BLaER1 treated with 17β-estradiol and CSF1 and Interleukin-3, amounts not matched to agents 10 nM and 100 nM (cell line): ENCODE data around the gene CRYL1.
"Not testable (repeated sequence)": the region's sequence is repeated elsewhere in the genome, so short reads cannot be mapped to it uniquely, and the experiment has no call there.

Experiments used
- H3K27ac ChIP-seq, 11 experiments: shearing (Covaris generic); formaldehyde crosslinking; 2 replicates each; pipeline ENCODE4 v1.8.1; 2022
- H3K27me3 ChIP-seq, 11 experiments: shearing (Covaris generic); formaldehyde crosslinking; 2 replicates each; pipeline ENCODE4 v1.8.1; 2022
- H3K36me3 ChIP-seq, 11 experiments: shearing (Covaris generic); formaldehyde crosslinking; 2 replicates each; pipeline ENCODE4 v1.8.1; 2022
- H3K4me1 ChIP-seq, 10 experiments: shearing (Covaris generic); formaldehyde crosslinking; 2 replicates each; pipeline ENCODE4 v1.8.1; 2022
- H3K4me2 ChIP-seq, 11 experiments: shearing (Covaris generic); formaldehyde crosslinking; 2 replicates each; pipeline ENCODE4 v1.8.1; 2022
- H3K4me3 ChIP-seq, 10 experiments: shearing (Covaris generic); formaldehyde crosslinking; 2 replicates each; pipeline ENCODE4 v1.8.1; 2022
- H3K9ac ChIP-seq, 11 experiments: shearing (Covaris generic); formaldehyde crosslinking; 2 replicates each; pipeline ENCODE4 v1.8.1; 2022
- H3K9me3 ChIP-seq, 11 experiments: shearing (Covaris generic); formaldehyde crosslinking; replicated peaks in 1 of 11; 2 replicates each; pipeline ENCODE4 v1.8.1; 2022
- H4K20me1 ChIP-seq, 11 experiments: shearing (Covaris generic); formaldehyde crosslinking; 2 replicates each; pipeline ENCODE4 v1.8.1; 2022
- Cebpa-rat ChIP-seq, 11 experiments: shearing (Covaris generic); IDR thresholded peaks; 2 replicates each; pipeline ENCODE4 v1.8.1; 2022

Gene CRYL1

DNA sequence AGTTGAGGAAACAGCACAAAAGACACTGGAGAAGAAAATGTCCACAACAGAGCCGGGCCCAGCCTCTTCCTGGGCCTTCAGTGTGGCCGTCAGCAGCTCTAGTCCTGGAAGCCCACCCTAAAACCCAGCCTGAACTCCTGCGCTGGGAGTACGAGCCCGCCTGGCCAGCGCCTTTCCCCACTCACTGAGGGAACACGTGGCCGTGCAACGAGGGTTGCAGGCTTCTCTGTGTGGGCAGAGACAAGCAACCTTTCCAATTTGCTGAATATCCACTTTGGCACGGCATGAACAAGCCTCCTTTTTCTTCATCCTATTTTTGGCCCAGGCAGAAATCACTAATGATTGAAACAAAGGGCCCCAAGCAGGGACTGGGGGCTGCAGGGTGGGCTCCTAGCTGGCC is 89.2 kb downstream of the CRYL1 start:
- Histone ChIP-seq H4K20me1 (no peaks in the 10 kb centered on the region), H3K4me1 (peaks cover 7 to 15% (median 13%) of the 10 kb centered on the region in 10 experiments), H3K27me3 (no peaks in the 10 kb centered on the region), H3K27ac (no peak overlapping the region), H3K9ac (no peak overlapping the region), H3K36me3 (peaks cover 0 to 35% (median 0%) of the 10 kb centered on the region in 11 experiments; a peak in 3 of 22 replicates), H3K4me3 (no peak overlapping the region), H3K9me3 (peaks cover 0 to 20% (median 12%) of the 10 kb centered on the region in 11 experiments; a peak in 14 of 22 replicates), H3K4me2 (no peak overlapping the region)
- no peak for TF ChIP-seq Cebpa-rat (IDR thresholded peaks at IDR 0.05)

DNA sequence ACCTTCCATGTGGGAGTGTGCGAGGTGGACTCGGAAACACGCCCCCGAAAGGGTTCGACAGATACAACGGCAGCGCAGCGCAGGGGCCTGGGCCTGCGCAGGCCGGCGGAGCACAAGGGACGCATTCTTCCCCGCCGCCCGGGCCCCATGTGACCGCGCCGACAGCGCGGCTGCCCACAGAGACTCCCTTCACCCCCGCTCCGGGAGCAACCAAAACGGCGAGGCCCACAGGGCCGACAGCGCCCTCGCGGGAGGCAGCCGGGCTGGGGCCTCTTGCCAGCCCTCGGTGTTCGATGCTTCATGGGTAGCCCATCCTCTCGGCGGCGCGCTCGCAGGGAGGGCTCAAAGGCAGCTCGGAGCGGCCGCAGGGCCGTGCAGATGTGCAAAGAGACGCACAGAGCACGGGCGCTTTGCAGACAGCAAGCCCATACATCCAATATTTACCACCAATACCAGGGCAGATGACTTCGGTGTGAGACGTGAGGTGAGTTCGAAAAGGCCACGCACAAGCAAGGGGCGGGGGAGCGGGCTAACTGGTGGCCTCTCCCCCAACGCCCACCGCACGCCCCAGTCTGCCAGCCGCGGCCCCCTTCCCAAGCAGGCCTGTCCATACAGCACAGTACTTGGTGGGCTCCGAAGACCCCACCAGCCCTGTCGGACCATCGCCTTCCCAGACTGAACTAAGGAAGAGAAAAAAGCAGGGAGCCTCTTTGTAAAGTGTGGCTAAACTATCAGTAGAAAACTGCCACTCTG is 89.9 kb downstream of the CRYL1 start:
- TF ChIP-seq Cebpa-rat (IDR thresholded peaks at IDR 0.05), result no peak
- no peak overlapping the region for H3K9ac ChIP-seq
- H3K4me3 ChIP-seq, result no peak overlapping the region
- H3K36me3 ChIP-seq, result peaks cover 0 to 35% (median 0%) of the 10 kb centered on the region in 11 experiments; a peak in 3 of 22 replicates
- no peak overlapping the region for H3K27ac ChIP-seq
- peaks cover 14 to 22% (median 20%) of the 10 kb centered on the region in 10 experiments for H3K4me1 ChIP-seq
- no peak overlapping the region for H3K4me2 ChIP-seq
- peaks cover 0 to 20% (median 12%) of the 10 kb centered on the region in 11 experiments; a peak in 14 of 22 replicates for H3K9me3 ChIP-seq
- no peaks in the 10 kb centered on the region for H3K27me3 ChIP-seq
- no peaks in the 10 kb centered on the region; a peak in 1 of 22 replicates for H4K20me1 ChIP-seq

GRCh38 chr13:20434210-20434609 is 91.4 kb downstream of the CRYL1 start:
- peaks cover 0 to 38% (median 0%) of the 10 kb centered on the region in 11 experiments; a peak in 4 of 22 replicates for H3K36me3 ChIP-seq
- not testable (repeated sequence) for H4K20me1 ChIP-seq, H3K27ac ChIP-seq

GRCh38 chr13:20431687-20432384 is 93.8 kb downstream of the CRYL1 start:
- Histone ChIP-seq H3K27ac (peak overlapping the region in 7 of 11 experiments; percentile 16 to 73 (median 62); a peak in 10 of 22 replicates), H3K4me3 (no peak overlapping the region), H3K9ac (peak overlapping the region in 1 of 11 experiments; percentile 25; a peak in 1 of 22 replicates), H3K4me1 (peaks cover 36 to 52% (median 44%) of the 10 kb centered on the region in 10 experiments), H3K27me3 (no peaks in the 10 kb centered on the region), H4K20me1 (no peaks in the 10 kb centered on the region; a peak in 1 of 22 replicates), H3K36me3 (peaks cover 0 to 29% (median 0%) of the 10 kb centered on the region in 11 experiments; a peak in 4 of 22 replicates), H3K4me2 (peak overlapping the region; percentile 14 to 77 (median 72); a peak in 19 of 22 replicates), H3K9me3 (peaks cover 0 to 20% (median 12%) of the 10 kb centered on the region in 11 experiments; a peak in 14 of 22 replicates)
- TF ChIP-seq Cebpa-rat (IDR thresholded peaks at IDR 0.05), result no peak

More at GRCh38 chr13:20434210-20434609, 91.4 kb downstream of the CRYL1 start:
- not testable (repeated sequence) for H3K4me2 ChIP-seq, H3K4me3 ChIP-seq, H3K9ac ChIP-seq, H3K27me3 ChIP-seq
- Histone ChIP-seq H3K9me3 (peaks cover 0 to 20% (median 12%) of the 10 kb centered on the region in 11 experiments; a peak in 14 of 22 replicates), H3K4me1 (peaks cover 29 to 38% (median 35%) of the 10 kb centered on the region in 10 experiments)

DNA sequence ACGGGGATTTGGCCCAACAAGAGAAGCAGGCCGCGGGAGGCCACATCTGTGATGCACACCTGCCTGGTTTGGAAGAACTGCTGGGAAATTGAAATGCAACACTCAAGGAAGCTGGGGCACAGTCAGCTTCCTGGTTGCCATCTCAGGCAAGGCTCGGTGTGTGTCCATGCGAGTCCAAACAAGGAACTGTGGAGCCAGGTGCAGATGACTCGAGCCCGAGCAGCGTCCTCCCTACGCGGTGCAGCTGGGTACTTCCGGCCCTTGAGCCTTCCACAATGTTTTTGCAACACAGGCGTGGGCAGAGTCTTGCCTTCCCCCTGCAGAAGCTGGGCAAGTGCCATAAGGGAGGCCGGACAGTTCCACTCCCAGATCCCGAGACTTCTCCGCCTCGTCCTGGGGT is 94.6 kb downstream of the CRYL1 start:
- Histone ChIP-seq H3K27me3 (no peaks in the 10 kb centered on the region), H3K4me3 (no peak overlapping the region), H3K9me3 (peaks cover 0 to 20% (median 12%) of the 10 kb centered on the region in 11 experiments; a peak in 14 of 22 replicates), H3K27ac (peak overlapping the region in 6 of 11 experiments; percentile 50 to 73 (median 66); a peak in 12 of 22 replicates), H3K36me3 (peaks cover 0 to 24% (median 0%) of the 10 kb centered on the region in 11 experiments; a peak in 4 of 22 replicates), H3K4me1 (peaks cover 43 to 59% (median 51%) of the 10 kb centered on the region in 10 experiments), H3K4me2 (peak overlapping the region; percentile 63 to 77 (median 72)), H3K9ac (peak overlapping the region in 2 of 11 experiments; percentile 25 to 45; a peak in 1 of 22 replicates), H4K20me1 (no peaks in the 10 kb centered on the region; a peak in 3 of 22 replicates)
- TF ChIP-seq Cebpa-rat (IDR thresholded peaks at IDR 0.05), result peak in 1 of 11 experiments; percentile 9; a peak in 2 of 22 replicates

DNA sequence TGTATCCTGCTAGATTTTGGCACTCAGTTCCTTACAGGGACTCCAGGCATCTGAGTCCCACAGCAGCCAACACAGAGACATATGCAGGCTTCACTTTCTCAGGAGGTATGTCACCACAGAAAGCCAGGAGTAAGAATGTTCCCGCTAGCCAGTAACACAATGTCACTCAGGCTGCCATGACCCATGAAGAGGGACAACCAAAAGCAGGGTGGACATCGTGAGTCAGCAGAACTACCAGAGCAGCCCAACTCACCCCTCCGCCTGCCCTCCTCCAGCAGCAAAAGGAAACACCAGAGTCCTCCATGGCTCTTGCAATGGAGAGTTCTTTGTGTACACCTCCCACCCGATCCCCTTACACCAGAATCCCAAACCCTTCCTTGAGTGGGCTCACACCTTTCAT is 95.4 kb downstream of the CRYL1 start:
- Histone ChIP-seq H3K4me1 (peaks cover 51 to 67% (median 59%) of the 10 kb centered on the region in 10 experiments), H3K4me3 (no peak overlapping the region), H3K9ac (peak overlapping the region in 2 of 11 experiments; percentile 25 to 45; a peak in 4 of 22 replicates), H4K20me1 (no peaks in the 10 kb centered on the region; a peak in 3 of 22 replicates), H3K4me2 (peak overlapping the region; percentile 63 to 77 (median 72)), H3K36me3 (peaks cover 0 to 16% (median 0%) of the 10 kb centered on the region in 11 experiments; a peak in 4 of 22 replicates), H3K27me3 (no peaks in the 10 kb centered on the region), H3K27ac (peak overlapping the region in 8 of 11 experiments; percentile 19 to 73 (median 59); a peak in 14 of 22 replicates), H3K9me3 (peaks cover 0 to 15% (median 7%) of the 10 kb centered on the region in 11 experiments; a peak in 14 of 22 replicates)
- no peak for TF ChIP-seq Cebpa-rat (IDR thresholded peaks at IDR 0.05)

DNA sequence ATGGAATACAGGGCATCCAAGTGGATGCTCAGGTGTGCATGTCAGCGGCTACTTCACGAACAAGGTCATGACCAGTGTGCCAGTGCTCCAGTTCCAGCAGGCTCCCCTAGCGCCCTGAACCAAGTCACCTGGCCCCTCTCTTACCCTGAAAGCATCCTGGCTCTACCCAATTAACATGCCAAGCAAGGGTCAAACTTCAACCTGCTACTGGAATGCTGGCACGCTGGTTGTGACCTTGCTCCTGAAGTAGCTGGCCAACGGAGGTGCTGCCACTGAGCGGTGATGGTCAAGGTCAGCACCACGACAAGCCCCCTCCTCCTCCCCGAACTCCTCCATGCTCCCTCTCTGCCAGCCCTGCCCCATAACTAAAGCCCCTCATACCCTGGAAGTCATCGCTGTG is 96.0 kb downstream of the CRYL1 start:
- no peaks in the 10 kb centered on the region for H3K27me3 ChIP-seq
- H3K9me3 ChIP-seq, result peaks cover 0 to 9% (median 6%) of the 10 kb centered on the region in 11 experiments; a peak in 12 of 22 replicates
- no peak for TF ChIP-seq Cebpa-rat (IDR thresholded peaks at IDR 0.05)
- H3K4me1 ChIP-seq, result peaks cover 57 to 73% (median 65%) of the 10 kb centered on the region in 10 experiments
- H3K9ac ChIP-seq, result no peak overlapping the region; a peak in 1 of 22 replicates
- H4K20me1 ChIP-seq, result no peaks in the 10 kb centered on the region; a peak in 3 of 22 replicates
- H3K27ac ChIP-seq, result peak overlapping the region in 8 of 11 experiments; percentile 19 to 73 (median 59); a peak in 12 of 22 replicates
- H3K4me2 ChIP-seq, result peak overlapping the region; percentile 63 to 77 (median 72)
- H3K4me3 ChIP-seq, result no peak overlapping the region
- H3K36me3 ChIP-seq, result peaks cover 0 to 10% (median 0%) of the 10 kb centered on the region in 11 experiments; a peak in 3 of 22 replicates
